Central memory CD4-positive, alpha-beta T cell (primary cell): ENCODE measurements around the gene TCF4.

Source experiments
- DNase-seq: peaks from one replicate; pipeline ENCODE4 v3.0.0; 2022

The TCF4 gene

DNA sequence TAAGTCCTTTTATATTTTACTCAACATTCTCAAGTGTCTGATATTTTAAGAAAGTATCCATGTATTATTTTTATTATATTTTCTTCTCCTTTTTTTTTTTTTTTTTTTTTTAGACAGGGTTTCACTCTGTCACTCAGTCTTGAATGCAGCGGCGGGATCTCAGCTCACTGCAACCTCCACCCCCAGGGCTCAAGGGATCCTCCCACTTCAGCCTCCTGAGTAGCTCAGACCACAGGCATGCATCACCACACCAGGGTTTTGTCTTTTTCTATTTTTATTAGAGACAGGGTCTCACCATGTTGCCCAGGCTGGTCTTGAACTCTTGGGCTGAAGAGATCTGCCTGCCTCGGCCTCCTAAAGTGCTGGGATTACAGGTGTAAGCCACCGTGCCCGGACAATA lies 212.1 kb downstream of the TCF4 start:
- no peak for DNase-seq

DNA sequence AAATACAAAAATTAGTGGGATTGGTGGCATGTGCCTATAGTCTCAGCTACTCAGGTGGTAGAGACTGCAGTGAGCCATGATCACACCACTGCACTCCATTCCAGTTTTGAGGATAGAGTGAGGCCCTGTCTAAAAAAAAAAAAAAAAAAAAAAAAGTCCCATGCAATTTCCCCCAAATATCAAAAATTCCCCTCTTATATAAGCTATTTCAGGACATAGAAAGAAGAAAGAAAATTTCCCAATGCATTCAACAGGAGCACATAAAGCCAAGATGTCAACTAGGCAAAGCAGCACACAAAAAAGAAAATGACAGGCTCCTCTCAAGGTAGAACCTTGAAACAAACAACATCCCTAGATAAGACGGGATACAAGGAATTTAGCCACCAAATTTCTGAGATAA lies 213.3 kb downstream of the TCF4 start:
- DNase-seq, result no peak

DNA sequence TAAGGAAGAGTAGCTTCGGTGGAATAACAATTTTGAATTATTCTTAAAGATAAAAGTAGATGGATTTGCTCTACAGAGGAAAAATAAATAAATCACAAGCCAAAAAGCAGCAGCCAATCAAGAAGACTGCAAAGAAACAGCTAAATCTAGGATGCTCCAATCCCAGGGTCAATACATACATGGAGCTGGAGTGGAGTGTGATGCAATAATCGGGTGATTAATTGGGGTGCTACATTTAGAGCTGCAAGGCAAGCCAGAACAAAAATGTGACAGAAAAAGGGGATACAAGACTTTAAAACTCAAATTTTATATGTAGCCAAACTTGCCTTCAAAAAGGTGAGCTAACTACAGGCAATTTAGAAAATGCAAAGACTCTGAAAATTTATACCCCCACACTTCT lies 215.8 kb downstream of the TCF4 start:
- DNase-seq, result no peak

- no peak for DNase-seq
Measured at GRCh38 chr18:55370936-55371335, 217.1 kb downstream of the TCF4 start.

DNA sequence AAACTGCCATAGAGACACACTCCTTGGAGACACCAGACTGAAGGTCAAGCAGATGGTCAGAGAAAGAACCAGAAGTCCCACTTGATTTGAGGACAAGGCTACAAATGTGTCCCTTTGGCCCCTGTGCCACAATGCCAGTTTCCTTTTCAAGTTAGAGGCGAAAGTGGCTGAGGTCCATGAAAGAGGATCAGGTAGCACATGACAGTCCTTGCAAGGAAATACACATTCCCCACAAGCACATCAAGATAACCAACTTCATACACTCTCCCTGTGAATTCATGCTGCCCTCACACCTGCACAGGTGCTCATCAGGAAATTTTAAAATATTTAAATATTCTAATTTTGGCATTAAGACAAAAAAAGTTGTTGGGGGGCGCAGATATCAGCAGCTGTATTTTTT lies 218.6 kb downstream of the TCF4 start:
- DNase-seq, result no peak

DNA sequence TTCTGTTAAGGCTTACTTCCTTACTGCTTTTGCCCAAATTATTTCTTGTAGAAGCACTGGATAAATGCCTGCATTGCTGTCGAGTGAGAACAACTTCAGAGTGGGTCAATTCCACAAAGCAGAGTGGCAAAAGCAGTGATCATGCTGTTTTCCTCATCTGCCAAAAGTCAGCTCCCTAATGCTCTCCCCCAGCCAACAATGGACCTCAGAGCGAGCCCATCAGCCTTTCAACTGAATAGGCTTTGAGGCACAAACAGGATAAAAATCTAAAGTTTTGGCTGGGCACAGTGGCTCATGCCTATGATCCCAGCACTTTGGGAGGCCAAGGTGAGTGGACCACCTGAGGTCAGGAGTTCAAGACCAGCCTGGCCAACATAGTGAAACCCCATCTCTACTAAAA lies 222.7 kb downstream of the TCF4 start:
- no peak for DNase-seq

DNA sequence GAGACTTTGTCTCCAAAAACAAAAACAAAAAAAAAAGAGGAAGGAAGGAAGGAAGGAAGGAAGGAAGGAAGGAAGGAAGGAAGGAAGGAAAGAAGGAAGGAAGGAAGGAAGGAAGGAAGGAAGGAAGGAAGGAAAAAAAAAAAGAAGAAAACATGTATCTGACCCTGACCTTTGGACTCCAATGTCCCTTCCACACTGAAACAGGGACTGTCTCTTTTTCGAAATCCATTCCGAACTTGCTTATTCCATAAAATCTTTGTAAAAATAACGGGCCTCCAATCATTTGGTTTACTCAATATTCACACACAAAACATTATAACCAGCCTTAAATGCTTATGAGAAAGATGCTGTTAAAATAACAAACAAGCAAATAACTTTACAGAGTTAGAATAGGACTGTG lies 225.7 kb downstream of the TCF4 start:
- no peak for DNase-seq

- no peak for DNase-seq
Measured at GRCh38 chr18:55361492-55362250, 226.3 kb downstream of the TCF4 start.

GRCh38 chr18:55360061-55360460 lies 227.9 kb downstream of the TCF4 start:
- no peak for DNase-seq

GRCh38 chr18:55356815-55357214 lies 231.2 kb downstream of the TCF4 start:
- DNase-seq, result no peak

- DNase-seq, result no peak
Measured at GRCh38 chr18:55355223-55355622, 232.8 kb downstream of the TCF4 start.

GRCh38 chr18:55354795-55355194 lies 233.2 kb downstream of the TCF4 start:
- DNase-seq, result no peak

DNA sequence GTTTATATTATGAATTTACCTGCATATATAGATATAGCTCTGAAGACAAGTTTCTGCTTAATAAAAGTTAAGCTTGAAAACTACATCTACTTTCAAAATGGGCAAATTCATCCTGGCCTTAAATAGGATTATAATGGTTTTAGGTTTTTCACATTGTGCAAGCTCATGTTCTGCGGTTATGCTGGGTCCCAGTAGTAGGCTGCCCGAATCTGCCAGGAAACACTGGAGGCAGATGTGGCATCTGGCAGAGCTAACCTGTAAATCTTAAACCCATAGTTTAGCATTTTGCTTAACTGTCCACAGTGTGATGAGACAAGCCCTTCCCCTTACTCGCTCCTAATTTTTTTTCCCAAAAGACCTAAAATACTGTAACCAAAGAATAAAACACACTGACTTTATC lies 234.2 kb downstream of the TCF4 start:
- DNase-seq, result no peak

- no peak for DNase-seq
Measured at GRCh38 chr18:55353391-55353790, 234.6 kb downstream of the TCF4 start.

- DNase-seq, result no peak
Measured at GRCh38 chr18:55351980-55352714, 235.8 kb downstream of the TCF4 start.

DNA sequence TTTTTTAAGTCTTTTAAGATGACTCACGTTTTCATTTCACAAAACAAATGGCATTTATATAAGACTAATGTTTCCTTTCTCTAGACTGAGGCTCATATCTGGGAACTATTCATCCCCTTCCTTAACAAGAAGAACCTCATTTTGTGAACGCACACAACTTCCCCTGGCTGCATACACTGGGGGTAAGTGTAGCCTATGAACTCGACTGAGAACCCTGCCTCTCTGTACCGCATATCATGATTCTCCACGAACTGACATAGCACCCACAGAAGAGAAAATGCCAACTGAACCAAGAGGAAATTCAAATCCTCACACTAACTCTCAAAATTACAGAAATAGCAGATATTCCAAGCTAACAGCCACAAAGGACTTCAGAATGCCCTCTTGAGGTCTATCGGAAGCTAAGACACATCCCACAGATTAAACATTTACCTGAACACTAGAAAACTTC lies 236.7 kb downstream of the TCF4 start:
- DNase-seq, result no peak

DNA sequence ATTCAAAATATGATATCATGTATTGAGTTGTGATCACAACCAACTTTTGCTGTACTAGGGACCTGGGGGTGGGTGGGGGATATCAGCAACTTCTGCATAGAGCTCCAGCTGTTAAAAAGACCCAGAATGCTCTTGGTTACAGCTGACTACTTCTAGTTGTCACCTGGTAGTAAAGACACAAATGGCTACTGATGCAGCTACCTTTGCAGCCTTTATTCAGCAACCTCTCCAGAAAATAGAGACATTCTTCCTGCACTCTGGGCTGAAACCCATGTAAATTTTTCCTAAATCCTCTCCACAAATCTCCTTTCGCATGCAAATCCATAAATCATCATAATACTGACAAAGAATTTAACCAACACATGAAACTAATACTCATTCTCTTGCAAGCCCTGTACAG lies 238.3 kb downstream of the TCF4 start:
- DNase-seq, result no peak

DNA sequence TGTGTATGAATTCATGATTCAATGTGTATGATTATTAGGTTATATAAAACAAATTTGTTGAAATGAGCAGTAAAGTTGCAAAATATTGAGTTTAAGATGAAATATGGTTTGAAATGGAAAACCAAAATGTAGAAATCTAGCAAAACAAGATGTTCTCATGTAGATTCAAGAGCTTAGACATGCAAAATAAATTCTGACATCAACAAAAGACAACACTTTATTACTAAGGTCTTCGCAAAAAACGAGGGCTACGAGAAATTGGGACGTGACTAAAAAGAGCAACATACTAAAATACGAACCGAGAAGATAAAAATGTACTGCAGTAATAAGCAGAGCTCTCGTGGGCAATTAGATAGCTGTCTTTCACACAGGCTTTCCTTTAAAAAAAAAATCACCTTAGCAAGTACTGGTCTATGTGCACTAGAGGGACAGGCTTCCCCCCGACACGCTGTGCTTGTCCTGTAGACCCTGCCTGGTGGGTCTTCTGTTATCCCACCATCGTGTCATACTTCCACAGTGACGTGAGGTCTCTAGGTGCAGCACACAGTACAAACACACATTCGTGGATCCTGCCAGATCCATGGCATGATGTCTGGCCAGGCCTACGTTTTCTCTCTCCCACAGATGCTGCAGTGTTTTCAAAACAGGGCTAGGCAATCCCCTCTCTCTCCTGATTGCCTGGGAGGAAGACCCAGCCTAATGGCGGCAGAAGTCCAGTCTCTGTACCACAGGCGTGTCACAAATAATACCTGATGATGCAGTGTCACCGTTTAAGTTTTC lies 240.8 kb downstream of the TCF4 start:
- no peak for DNase-seq

GRCh38 chr18:55346387-55346786 lies 241.6 kb downstream of the TCF4 start:
- no peak for DNase-seq

- DNase-seq, result no peak
Measured at GRCh38 chr18:55345103-55345950, 242.7 kb downstream of the TCF4 start.

DNA sequence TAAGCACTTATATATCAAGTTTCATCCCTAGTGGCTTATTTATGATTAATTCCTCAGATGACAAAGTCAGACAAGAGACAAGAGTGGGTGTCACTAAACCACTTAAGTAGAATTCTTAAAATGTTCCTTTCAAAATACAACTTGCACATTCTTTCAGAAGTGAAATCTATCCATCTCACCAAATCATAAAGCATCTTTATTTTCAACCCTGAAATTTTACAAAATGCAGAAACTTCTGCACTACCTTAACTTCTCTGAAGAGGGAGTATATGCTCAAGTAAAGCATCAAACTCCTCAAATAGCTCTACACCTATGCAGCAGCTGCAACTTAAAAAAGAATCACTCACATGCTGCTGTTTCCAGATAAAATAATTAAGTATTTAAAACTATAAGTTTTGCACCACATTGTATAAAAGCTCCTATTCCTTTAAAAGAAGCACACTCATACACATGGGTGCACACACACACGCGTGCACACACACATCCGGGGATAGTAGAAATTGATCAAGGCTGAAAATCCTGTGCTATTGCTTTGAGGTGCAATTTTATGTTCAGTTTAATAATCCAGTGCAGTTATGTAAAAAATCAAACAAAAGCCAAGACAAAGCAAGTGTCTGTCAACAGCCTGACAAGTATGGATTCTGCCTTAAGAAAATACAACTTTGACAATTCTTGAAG lies 244.5 kb downstream of the TCF4 start:
- DNase-seq, result no peak

DNA sequence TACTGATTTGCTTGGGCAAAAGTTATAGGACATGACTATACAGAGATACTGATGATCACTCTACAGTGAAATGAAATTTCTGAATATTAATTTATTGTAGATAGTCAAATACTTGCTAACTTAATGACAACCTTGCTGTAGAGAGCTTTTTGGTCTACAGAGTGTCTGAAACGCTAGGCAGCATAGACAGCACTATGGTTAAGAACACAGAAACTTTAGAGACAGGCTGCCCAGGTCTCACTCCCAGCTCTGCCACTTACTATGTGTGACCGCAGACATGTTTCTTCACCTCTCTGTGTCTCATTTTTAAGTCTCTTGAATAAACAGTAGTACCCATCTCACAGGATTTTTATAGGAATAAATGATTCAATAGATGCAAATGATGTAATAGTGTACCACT lies 247.0 kb downstream of the TCF4 start:
- no peak for DNase-seq
